WI38 (cell line): ENCODE measurements around the gene CDK11A.
"Not testable (repeated sequence)": the region's sequence is repeated elsewhere in the genome, so short reads cannot be mapped to it uniquely, and the experiment has no call there.

Experiments used
- H3K4me3 ChIP-seq: 2 replicates; pipeline ENCODE4 v1.5.1; 2011; ENCODE audit warnings: low read depth, mild to moderate bottlenecking, control low read depth, low read length
- TF ChIP-seq, protein P1 (sequence below): IDR thresholded peaks from 2 replicates; pipeline ENCODE4 v1.5.1; 2012; ENCODE audit warnings: low read depth, mild to moderate bottlenecking, control low read depth, low read length

CDK11A gene

DNA sequence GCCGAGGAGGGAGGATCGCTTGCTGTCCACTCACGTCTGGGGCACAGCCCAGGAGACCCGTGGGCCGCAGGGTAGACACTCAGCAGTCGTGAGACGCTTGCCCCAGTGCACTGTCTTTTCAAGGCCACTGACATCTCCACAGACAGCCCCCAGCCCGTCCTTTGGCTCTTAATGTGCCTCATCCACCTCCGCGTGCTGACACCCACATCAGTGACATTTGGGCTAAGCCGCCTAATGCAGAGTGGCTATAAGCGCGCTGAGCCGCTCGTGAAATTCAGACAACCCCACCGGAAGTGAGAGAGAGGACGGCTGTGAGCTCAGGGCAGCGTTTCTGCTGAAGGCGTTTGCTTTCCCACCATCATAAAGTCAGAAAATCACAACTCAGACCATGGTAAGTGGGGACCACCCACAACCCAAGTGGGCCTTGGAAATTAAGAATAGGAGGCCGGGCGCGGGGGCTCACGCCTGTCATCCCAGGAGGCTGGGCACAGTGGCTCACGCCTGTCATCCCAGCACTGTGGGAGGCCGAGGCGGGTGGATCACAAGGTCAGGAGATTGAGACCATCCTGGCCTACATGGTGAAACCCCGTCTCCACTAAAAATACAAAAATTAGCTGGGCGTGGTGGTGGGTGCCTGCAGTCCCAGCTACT is 40.0 kb downstream of the CDK11A start:
- TF ChIP-seq, protein P1, sequence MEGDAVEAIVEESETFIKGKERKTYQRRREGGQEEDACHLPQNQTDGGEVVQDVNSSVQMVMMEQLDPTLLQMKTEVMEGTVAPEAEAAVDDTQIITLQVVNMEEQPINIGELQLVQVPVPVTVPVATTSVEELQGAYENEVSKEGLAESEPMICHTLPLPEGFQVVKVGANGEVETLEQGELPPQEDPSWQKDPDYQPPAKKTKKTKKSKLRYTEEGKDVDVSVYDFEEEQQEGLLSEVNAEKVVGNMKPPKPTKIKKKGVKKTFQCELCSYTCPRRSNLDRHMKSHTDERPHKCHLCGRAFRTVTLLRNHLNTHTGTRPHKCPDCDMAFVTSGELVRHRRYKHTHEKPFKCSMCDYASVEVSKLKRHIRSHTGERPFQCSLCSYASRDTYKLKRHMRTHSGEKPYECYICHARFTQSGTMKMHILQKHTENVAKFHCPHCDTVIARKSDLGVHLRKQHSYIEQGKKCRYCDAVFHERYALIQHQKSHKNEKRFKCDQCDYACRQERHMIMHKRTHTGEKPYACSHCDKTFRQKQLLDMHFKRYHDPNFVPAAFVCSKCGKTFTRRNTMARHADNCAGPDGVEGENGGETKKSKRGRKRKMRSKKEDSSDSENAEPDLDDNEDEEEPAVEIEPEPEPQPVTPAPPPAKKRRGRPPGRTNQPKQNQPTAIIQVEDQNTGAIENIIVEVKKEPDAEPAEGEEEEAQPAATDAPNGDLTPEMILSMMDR, result no peak
- no peak overlapping the region for H3K4me3 ChIP-seq

DNA sequence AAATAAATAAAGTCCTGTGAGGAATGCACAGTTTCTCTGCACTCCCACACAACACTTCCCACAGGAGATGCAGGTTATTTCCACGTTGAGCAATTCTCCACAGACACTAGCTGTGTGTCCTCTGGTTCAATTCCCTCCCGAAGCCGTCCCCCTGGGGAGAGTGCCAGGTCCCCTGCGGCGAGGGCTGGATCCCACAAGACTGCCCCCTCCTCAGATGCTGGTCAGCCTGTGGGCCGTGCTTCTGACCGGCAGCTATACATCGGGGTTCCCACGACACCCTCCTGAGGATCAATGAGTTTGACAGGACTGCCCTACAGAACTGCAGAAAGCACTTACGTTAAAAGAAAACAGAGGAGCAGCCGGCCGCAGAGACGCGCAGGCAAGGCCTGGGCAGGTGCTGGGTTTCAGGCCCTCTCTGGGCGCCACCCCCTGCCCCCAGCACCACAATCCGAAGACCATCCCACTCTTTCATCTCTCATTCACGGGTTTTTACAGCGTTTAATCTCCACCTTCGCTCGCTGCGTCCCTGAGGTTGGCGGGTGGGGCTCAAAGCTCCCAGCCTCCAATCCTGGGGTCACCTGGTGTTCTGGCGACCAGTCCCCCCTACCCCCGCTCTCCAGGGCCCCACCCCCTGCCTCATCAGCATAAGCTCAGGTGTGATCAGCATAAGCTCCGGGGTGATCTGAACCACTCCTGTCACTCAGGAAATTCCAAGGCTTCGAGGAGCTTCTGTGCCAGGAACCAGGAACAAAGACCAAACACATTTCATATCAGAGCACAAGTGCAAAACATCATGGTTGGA is 40.9 kb downstream of the CDK11A start:
- H3K4me3 ChIP-seq, result no peak overlapping the region
- TF ChIP-seq, protein P1, result no peak

DNA sequence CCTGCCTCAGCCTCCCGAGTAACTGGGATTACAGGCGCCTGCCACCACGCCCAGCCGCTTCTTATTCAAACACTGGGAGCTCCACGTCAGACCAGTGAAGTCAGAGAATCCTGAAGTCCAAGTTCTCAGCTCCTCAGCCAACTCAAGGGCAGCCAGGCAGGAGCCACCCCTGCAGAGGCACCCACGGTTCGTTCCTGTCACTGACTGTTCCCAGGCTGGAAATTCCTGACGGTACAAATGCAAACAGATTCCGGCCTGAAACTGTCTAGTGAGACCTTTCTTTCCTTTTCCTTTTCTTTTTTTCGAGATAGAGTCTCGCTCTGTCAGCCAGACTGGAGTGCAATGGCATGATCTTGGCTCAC is 43.3 kb downstream of the CDK11A start:
- no peak overlapping the region for H3K4me3 ChIP-seq
- TF ChIP-seq, protein P1, result no peak

DNA sequence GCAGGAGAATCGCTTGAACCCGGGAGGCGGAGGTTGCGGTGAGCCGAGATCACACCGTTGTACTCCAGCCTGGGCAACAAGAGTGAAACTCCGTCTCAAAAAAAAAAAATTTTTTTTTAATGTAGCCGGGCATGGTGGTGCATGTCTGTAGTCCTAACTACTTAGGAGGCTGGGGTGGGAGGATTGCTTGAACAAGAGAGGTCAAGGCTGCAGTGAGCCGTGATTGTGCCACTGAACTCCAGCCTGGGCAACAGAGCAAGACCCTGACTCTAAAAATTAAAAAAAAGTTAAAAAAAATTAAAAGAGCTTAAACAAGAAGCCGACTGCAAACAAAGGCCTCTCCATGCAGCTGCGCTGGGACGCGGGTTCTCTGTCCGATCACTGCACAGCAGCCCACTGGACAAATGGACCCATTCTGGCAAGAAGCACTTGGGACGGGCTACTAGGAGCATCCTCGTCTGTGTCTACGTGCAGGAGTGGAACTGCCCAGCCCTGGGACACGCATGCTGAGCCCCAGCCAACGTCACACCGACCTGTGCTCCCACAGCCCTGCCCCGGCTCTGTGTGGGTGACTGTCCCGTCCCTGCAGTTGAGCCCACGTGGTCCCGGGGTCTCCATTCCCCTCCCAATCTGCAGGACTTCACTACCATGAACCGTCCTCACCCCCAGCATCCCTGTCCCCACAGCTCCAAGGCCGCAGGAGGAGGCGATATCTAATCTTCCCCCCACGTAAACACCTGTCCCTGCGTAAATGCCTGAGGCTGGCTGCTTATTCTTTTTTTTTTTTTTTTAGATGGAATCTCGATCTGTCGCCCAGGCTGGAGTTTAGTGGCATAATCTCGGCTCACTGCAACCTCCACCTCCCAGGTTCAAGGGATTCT is 43.9 kb downstream of the CDK11A start:
- H3K4me3 ChIP-seq, result no peak overlapping the region
- TF ChIP-seq, protein P1, result no peak

DNA sequence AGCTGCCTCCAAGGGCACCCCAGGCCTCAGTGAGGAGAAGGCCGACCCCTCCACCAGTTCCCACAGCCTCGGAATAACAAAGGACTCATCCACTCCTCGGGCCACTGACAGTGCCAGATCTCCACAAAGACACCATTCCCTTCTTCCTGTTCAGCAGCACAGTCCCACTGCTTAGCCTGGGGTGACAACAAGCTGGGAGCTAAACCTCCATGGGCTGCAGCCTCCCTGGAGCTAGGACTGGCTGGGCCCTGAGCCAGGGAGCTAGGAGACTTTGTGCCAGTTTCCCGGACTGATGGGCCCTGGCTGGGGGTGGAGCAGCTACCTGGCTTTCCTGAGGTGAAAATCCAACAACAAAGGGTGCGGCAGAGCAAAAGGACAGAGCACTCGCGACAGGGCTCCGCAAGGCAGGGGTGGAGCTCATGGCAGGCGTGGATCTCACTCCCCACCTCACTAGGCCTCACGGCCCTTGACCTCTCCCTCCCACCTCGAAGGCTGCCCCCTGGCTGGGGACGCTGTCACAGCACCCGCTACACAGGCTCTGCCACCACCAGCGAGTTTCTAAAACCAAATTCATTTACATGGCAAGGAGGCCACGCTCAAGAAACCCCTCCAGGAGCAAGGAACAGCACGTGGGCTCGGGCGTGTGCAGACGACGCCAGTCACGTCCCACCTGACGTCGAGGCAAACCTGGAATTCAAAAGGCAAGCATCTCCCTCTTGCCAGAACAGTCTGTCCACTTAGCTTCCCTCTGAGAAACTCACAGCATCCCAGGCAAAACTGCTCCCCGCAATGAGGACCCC is 45.4 kb downstream of the CDK11A start:
- TF ChIP-seq, protein P1, result no peak
- no peak overlapping the region for H3K4me3 ChIP-seq

DNA sequence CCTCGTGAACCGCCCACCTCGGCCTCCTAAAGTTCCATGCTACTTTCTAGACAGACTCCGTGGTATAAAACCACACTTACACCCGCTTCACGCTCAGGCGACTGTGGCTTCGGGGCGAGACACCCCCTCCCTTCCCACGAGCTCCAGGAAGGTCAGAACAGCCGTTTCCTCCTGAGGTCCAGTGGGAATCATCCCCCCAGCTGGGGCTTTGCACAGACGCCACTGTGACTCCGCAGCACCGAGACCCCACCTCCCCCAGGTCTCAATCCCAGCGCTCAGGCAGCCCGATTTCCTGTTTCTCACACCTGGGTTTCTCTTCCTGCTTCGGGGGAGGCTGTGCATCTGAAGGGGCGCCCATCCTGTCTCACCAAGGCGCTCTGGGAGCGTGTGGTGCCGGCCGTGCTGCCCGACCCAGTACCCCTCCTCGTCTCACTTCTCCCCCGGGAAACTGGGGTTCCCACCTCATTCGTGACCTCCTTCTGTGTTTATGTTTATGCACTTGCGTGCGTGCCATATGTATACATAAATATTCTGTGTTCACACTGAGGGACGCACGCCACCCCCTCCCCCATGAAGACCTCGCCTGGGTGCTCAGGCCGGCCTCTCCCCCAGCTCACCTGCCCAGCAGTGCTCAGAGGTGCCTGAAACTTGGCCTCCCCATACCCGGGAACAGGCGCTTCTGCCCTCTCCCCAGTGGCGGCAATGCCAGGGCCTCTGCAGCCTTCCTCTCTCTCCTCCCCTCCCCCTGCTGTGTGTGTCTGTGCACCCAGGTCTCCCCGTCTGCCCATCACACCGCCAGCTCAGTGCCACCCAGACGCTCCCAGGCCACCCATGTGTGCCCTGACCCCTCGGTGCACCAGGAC is 46.2 kb downstream of the CDK11A start:
- TF ChIP-seq, protein P1, result no peak
- H3K4me3 ChIP-seq, result no peak overlapping the region

DNA sequence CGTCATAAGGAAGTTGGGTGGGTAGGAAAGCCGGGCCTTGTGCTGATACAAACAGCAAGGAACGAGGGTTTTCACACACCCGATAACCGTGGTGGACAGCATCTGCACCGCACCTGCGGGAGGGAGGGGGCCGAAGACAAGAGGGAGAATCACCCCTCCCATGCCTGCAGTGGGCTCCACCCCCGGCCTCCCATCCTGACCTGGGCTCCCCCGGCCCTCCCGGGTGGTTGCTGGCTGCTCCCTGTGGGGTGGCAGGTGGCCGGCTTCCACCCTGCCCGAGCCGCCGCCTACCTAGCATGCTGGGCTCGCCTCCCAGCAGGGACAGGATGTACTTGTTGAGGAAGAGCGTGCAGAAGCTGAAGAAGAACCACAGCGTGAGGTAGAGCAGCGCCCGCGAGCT is 48.1 kb downstream of the CDK11A start:
- not testable (repeated sequence) for H3K4me3 ChIP-seq

DNA sequence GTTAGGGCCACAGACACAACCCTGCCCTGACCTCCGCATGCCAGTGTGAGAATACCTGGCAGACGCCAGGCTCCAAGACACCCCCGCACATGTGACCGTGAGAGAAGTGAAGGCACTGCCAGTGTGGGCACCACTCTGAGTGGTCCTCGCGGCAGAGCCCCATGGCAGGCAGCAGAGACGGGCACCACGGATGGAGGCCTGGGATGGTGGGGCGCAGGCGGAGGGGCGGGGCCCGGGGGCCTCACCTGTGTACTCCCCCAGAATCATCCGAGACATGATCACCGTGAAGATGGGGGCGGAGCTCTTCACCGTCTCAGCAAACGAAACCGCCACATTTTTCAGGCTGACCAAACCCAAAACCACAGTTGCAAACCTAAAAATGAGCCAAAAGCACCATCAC is 48.9 kb downstream of the CDK11A start:
- not testable (repeated sequence) for H3K4me3 ChIP-seq

DNA sequence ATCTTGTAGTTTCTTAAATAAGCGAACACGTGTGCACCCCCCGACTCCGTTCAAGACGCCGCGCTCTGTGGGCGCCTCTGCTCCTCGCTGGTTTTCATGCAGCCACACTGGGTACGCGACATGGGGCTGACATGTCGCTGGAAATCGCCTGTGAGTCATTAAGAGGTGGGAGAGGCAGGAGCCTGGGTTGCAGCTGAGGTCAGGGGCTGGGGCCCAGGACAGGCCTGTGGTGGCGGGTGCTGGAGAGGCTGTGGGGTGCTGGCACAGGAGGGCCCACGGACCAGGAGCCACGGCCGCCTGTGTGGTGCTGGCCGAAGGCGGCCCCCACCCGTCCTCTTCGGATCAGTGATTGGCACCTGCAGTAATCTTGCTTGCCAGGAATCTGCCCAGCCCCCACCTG is 49.4 kb downstream of the CDK11A start:
- H3K4me3 ChIP-seq, result not testable (repeated sequence)
